Ishikawa (cell line): ENCODE data around the gene CD248.

Experiments used
- CEBPB ChIP-seq: IDR thresholded peaks from 2 replicates; pipeline ENCODE4 v1.6.1; 2012
- CREB1 ChIP-seq: IDR thresholded peaks from 2 replicates; pipeline ENCODE4 v1.6.1; 2012; ENCODE audit warnings: low read depth
- EGR1 ChIP-seq: IDR thresholded peaks from 2 replicates; pipeline ENCODE4 v1.6.1; 2012
- EP300 ChIP-seq: IDR thresholded peaks from 2 replicates; pipeline ENCODE4 v1.6.1; 2012; ENCODE audit warnings: borderline replicate concordance
- FOXM1 ChIP-seq: IDR thresholded peaks from 2 replicates; pipeline ENCODE4 v1.6.1; 2012; ENCODE audit warnings: low read depth, borderline replicate concordance
- MAX ChIP-seq: IDR thresholded peaks from 2 replicates; pipeline ENCODE4 v1.6.1; 2012
- NFIC ChIP-seq: IDR thresholded peaks from 2 replicates; pipeline ENCODE4 v1.6.1; 2012
- RAD21 ChIP-seq: IDR thresholded peaks from 2 replicates; pipeline ENCODE4 v1.6.1; 2012; ENCODE audit warnings: low read depth
- REST ChIP-seq: IDR thresholded peaks from 2 replicates; pipeline ENCODE4 v1.6.1; 2012; ENCODE audit warnings: low read depth, mild to moderate bottlenecking
- TAF1 ChIP-seq: IDR thresholded peaks from 2 replicates; pipeline ENCODE4 v1.6.1; 2012; ENCODE audit warnings: low read depth, mild to moderate bottlenecking
- TCF12 ChIP-seq: IDR thresholded peaks from 2 replicates; pipeline ENCODE4 v1.6.1; 2012; ENCODE audit warnings: low read depth
- TEAD4 ChIP-seq: IDR thresholded peaks from 2 replicates; pipeline ENCODE4 v1.6.1; 2012
- USF1 ChIP-seq: IDR thresholded peaks from 2 replicates; pipeline ENCODE4 v1.6.1; 2012
- YY1 ChIP-seq: IDR thresholded peaks from 2 replicates; pipeline ENCODE4 v1.6.1; 2012; ENCODE audit warnings: low read depth
- ZBTB7A ChIP-seq: IDR thresholded peaks from 2 replicates; pipeline ENCODE4 v1.6.1; 2012; ENCODE audit warnings: low read depth

Gene CD248

GRCh38 chr11:66334605-66335442 lies 18.0 kb upstream of the CD248 start:
- no peak for TF ChIP-seq RAD21
- TF ChIP-seq YY1: no peak
- TF ChIP-seq CEBPB: no peak
- TF ChIP-seq TCF12: no peak
- TF ChIP-seq CREB1: no peak
- TF ChIP-seq TAF1: no peak
- no peak for TF ChIP-seq MAX
- TF ChIP-seq ZBTB7A: no peak
- TF ChIP-seq TEAD4: no peak
- TF ChIP-seq EGR1: no peak
- no peak for TF ChIP-seq NFIC
- TF ChIP-seq REST: no peak
- no peak for TF ChIP-seq FOXM1
- TF ChIP-seq USF1: no peak
- no peak for TF ChIP-seq EP300

- no peak for TF ChIP-seq RAD21
- no peak for TF ChIP-seq TAF1
- TF ChIP-seq CEBPB: no peak
- TF ChIP-seq USF1: no peak
- TF ChIP-seq EP300: no peak
- no peak for TF ChIP-seq TCF12
- TF ChIP-seq MAX: no peak
- TF ChIP-seq EGR1: no peak
- no peak for TF ChIP-seq FOXM1
- TF ChIP-seq TEAD4: no peak
- no peak for TF ChIP-seq CREB1
- no peak for TF ChIP-seq ZBTB7A
- TF ChIP-seq REST: no peak
- TF ChIP-seq YY1: no peak
- no peak for TF ChIP-seq NFIC
Observed at GRCh38 chr11:66333896-66334604, 17.2 kb upstream of the CD248 start.

GRCh38 chr11:66333220-66333877 lies 16.5 kb upstream of the CD248 start:
- TF ChIP-seq MAX (no peak), CEBPB (no peak), YY1 (no peak), TAF1 (no peak), RAD21 (no peak), USF1 (no peak), REST (no peak), FOXM1 (no peak), EP300 (no peak), ZBTB7A (no peak), TEAD4 (no peak), EGR1 (no peak), NFIC (no peak), TCF12 (no peak), CREB1 (no peak)
